Measurements from ENCODE around the gene ATP2C2. TPM values are rescaled to one million over a fixed set of nuclear protein-coding genes. Genes with fewer than 3 reads are reported as not detected.

Gene ATP2C2
- total and polyA plus RNA-seq, 4 donors: 21.3 to 96.8 (median 37.5) TPM

- ATAC-seq (ENCODE audit: insufficient read depth, low FRiP score) (no peak), DNase-seq (no peak)
- Histone ChIP-seq H3K27me3 (ENCODE audit: control insufficient read depth in 3 of 3, insufficient read depth in 3 of 3, low read length in 2 of 3) (peaks cover 0 to 31% (median 28%) of the 10 kb centered on the region in 3 donors), H3K4me3 (no peak overlapping the region), H3K9me3 (ENCODE audit: control insufficient read depth in 4 of 4, insufficient read depth in 3 of 4, low read length in 3 of 4) (no peaks in the 10 kb centered on the region), H3K4me1 (ENCODE audit: control insufficient read depth in 5 of 5, insufficient read depth in 5 of 5, low read length in 5 of 5) (peaks cover 0 to 3% (median 0%) of the 10 kb centered on the region in 5 donors), H3K9ac (ENCODE audit: insufficient read depth in 1 of 2, low read length in 2 of 2) (no peak overlapping the region), H3K27ac (ENCODE audit: low read depth in 1 of 2, low read length in 1 of 2) (no peak overlapping the region), H3K36me3 (ENCODE audit: control insufficient read depth in 4 of 4, insufficient read depth in 4 of 4, low read length in 4 of 4) (no peaks in the 10 kb centered on the region)
- TF ChIP-seq CTCF (IDR thresholded peaks at IDR 0.05; ENCODE audit: control extremely low read depth, extremely low read depth): no peak
- WGBS, 2 donors: 28 to 30% methylated on average over 9 of the region's 9 CpGs
Observed at GRCh38 chr16:84367297-84367680, 1.0 kb upstream of the ATP2C2 start.

GRCh38 chr16:84367750-84368307 is 509 bp upstream of the ATP2C2 start:
- H3K36me3 ChIP-seq (ENCODE audit: control insufficient read depth in 4 of 4, insufficient read depth in 4 of 4, low read length in 4 of 4): no peaks in the 10 kb centered on the region
- ATAC-seq (ENCODE audit: insufficient read depth, low FRiP score): peak; percentile 17

GRCh38 chr16:84369105-84369504 is 767 bp downstream of the ATP2C2 start:
- Histone ChIP-seq H3K4me3 (no peak overlapping the region), H3K27ac (ENCODE audit: low read depth in 1 of 2, low read length in 1 of 2) (no peak overlapping the region), H3K9ac (ENCODE audit: insufficient read depth in 1 of 2, low read length in 2 of 2) (no peak overlapping the region), H3K36me3 (ENCODE audit: control insufficient read depth in 4 of 4, insufficient read depth in 4 of 4, low read length in 4 of 4) (no peaks in the 10 kb centered on the region), H3K9me3 (ENCODE audit: control insufficient read depth in 4 of 4, insufficient read depth in 3 of 4, low read length in 3 of 4) (no peaks in the 10 kb centered on the region), H3K4me1 (ENCODE audit: control insufficient read depth in 5 of 5, insufficient read depth in 5 of 5, low read length in 5 of 5) (peaks cover 0 to 6% (median 3%) of the 10 kb centered on the region in 5 donors), H3K27me3 (ENCODE audit: control insufficient read depth in 3 of 3, insufficient read depth in 3 of 3, low read length in 2 of 3) (peaks cover 0 to 31% (median 28%) of the 10 kb centered on the region in 3 donors)
- WGBS, 2 donors: 33 to 54% methylated on average over 7 of the region's 7 CpGs
- no peak for DNase-seq
- no peak for ATAC-seq (ENCODE audit: insufficient read depth, low FRiP score)
- TF ChIP-seq CTCF (IDR thresholded peaks at IDR 0.05; ENCODE audit: control extremely low read depth, extremely low read depth): no peak

More at GRCh38 chr16:84367750-84368307, 509 bp upstream of the ATP2C2 start:
- Histone ChIP-seq H3K27ac (ENCODE audit: low read depth in 1 of 2, low read length in 1 of 2) (peak overlapping the region in 1 of 2 donors; percentile 83), H3K9me3 (ENCODE audit: control insufficient read depth in 4 of 4, insufficient read depth in 3 of 4, low read length in 3 of 4) (no peaks in the 10 kb centered on the region), H3K9ac (ENCODE audit: insufficient read depth in 1 of 2, low read length in 2 of 2) (no peak overlapping the region), H3K27me3 (ENCODE audit: control insufficient read depth in 3 of 3, insufficient read depth in 3 of 3, low read length in 2 of 3) (peaks cover 0 to 31% (median 28%) of the 10 kb centered on the region in 3 donors), H3K4me3 (no peak overlapping the region), H3K4me1 (ENCODE audit: control insufficient read depth in 5 of 5, insufficient read depth in 5 of 5, low read length in 5 of 5) (peaks cover 0 to 3% (median 0%) of the 10 kb centered on the region in 5 donors)
- WGBS, 2 donors: 18 to 21% methylated on average over 27 of the region's 27 CpGs
- no peak for TF ChIP-seq CTCF (IDR thresholded peaks at IDR 0.05; ENCODE audit: control extremely low read depth, extremely low read depth)
- DNase-seq: peak in 1 of 3 donors; percentile 57
